Measurements from ENCODE around the gene CUBN. TPM values are rescaled to one million over a fixed set of nuclear protein-coding genes. Genes with fewer than 3 reads are reported as not detected.
A peak's percentile ranks its signal among the peaks of the same experiment; 100 is the strongest.

CUBN gene
- total RNA-seq, 1 experiment from 2014 or later, result 1.3 TPM

GRCh38 chr10:16902606-16903005 is 227.0 kb downstream of the CUBN start:
- TF ChIP-seq CTCF (IDR thresholded peaks at IDR 0.05) (no peak), SIN3A (IDR thresholded peaks at IDR 0.05; ENCODE audit: borderline replicate concordance, insufficient read depth, low read depth, low read length) (no peak), REST (IDR thresholded peaks at IDR 0.05; ENCODE audit: insufficient read depth in 1 of 2, low read depth in 2 of 2, low read length in 1 of 2) (no peak), TCF7L2 (IDR thresholded peaks at IDR 0.05; ENCODE audit: low read depth, low read length) (no peak), POLR2AphosphoS5 (IDR thresholded peaks at IDR 0.05; ENCODE audit: low read depth, low read length) (no peak)
- Histone ChIP-seq H3K27ac (ENCODE audit: low read length) (peak overlapping the region; percentile 39; the same call in 1 of the 2 replicates), H3K4me1 (ENCODE audit: control insufficient read depth, insufficient read depth, low read length) (no peaks in the 10 kb centered on the region), H3K36me3 (ENCODE audit: control insufficient read depth, insufficient read depth, low read length) (no peaks in the 10 kb centered on the region), H3K9me3 (ENCODE audit: control insufficient read depth, insufficient read depth, low read depth, low read length) (peaks cover 12% of the 10 kb centered on the region; the same call in 1 of the 2 replicates), H3K27me3 (ENCODE audit: control insufficient read depth, insufficient read depth, low read length) (no peaks in the 10 kb centered on the region), H3K4me3 (ENCODE audit: low read depth in 2 of 2, low read length in 2 of 2) (no peak overlapping the region)
- DNase-seq (ENCODE audit: low read depth, low spot score) (no peak), ATAC-seq (no peak)
- BruUV-seq (replicated peaks), result no TSS peak
- ChIA-PET CTCF (no interaction called here), POLR2A (no interaction called here)
- in situ Hi-C loops (cut with HindIII; ENCODE audit: low pct_unique_long_range_greater_than_20kb, low sequenced_read_pairs), result no loop called here
- intact Hi-C loops (cut with micrococcal nuclease; ENCODE audit: unreplicated experiment), result no loop called here

DNA sequence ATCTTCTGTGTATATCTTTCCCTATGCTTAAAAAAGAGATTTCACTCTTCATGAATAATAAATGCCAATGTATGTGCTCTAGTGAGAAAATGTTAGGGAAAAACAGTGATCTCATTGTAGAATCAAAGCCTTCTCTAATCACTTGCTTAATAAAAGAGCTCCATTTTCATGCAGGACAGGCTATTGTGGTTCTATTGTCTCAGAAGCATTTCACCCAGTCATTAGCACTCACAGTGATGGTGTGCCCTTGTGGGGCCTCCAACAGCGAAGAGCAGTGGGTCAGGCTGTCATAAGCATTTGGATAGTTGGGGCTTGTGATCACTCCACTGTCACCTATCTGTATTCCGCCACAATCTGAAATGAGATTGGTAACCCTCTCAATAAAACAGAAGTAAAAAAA is 228.5 kb downstream of the CUBN start:
- intact Hi-C loops (cut with micrococcal nuclease; ENCODE audit: unreplicated experiment) (no loop called here), in situ Hi-C loops (cut with HindIII; ENCODE audit: low pct_unique_long_range_greater_than_20kb, low sequenced_read_pairs) (no loop called here)
- DNase-seq (ENCODE audit: low read depth, low spot score), result no peak
- POLR2A ChIA-PET, result no interaction called here
- TF ChIP-seq REST (IDR thresholded peaks at IDR 0.05; ENCODE audit: insufficient read depth in 1 of 2, low read depth in 2 of 2, low read length in 1 of 2) (no peak), POLR2AphosphoS5 (IDR thresholded peaks at IDR 0.05; ENCODE audit: low read depth, low read length) (no peak), CTCF (IDR thresholded peaks at IDR 0.05) (no peak), TCF7L2 (IDR thresholded peaks at IDR 0.05; ENCODE audit: low read depth, low read length) (no peak), SIN3A (IDR thresholded peaks at IDR 0.05; ENCODE audit: borderline replicate concordance, insufficient read depth, low read depth, low read length) (no peak)
- Histone ChIP-seq H3K27ac (ENCODE audit: low read length) (no peak overlapping the region; the same call in 1 of the 2 replicates), H3K36me3 (ENCODE audit: control insufficient read depth, insufficient read depth, low read length) (no peaks in the 10 kb centered on the region), H3K27me3 (ENCODE audit: control insufficient read depth, insufficient read depth, low read length) (no peaks in the 10 kb centered on the region), H3K9me3 (ENCODE audit: control insufficient read depth, insufficient read depth, low read depth, low read length) (peaks cover 20% of the 10 kb centered on the region; the same call in 1 of the 2 replicates), H3K4me1 (ENCODE audit: control insufficient read depth, insufficient read depth, low read length) (no peaks in the 10 kb centered on the region), H3K4me3 (ENCODE audit: low read depth in 2 of 2, low read length in 2 of 2) (no peak overlapping the region)
- no TSS peak for BruUV-seq (replicated peaks)
- CTCF ChIA-PET, result no interaction called here
- no peak for ATAC-seq

Data from Panc1 (cell line).